ENCODE data around the gene DGAT2L6.
"Not testable (repeated sequence)": the region's sequence is repeated elsewhere in the genome, so short reads cannot be mapped to it uniquely, and the experiment has no call there.

Gene DGAT2L6

DNA sequence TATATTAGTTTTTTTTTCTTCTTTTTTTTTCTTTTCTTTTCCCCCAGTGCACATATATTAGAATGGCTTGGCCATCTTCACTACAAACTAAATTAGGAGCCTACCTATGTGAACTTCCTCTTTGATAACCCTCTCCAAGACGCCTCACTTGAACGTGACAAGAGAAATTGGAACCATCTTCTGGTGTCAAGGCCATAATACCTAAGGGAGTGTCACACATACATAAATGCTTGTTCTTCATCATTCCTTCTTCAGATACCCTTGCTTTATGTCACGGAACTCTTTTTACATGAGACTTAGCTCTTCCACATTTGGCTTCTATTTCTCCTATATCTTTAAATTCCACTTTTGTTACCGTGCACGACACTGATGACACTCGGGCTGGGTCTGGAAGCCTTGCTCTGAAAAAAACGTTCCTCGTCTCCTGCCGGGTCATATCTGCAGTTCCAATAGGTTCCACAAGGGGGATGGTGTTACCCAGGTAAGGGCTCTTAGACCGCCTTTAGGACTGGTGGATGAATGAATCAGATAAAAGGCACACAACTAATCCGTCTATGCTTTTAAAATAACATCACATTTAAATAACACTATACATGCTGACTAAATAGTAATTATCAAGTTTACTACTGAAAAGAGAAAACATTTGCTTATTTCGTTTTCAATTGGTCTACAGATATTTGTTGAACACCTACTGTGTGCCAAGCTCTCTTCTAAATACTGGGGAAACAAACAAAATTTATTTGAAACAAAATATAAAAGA lies 19.9 kb downstream of the DGAT2L6 start:
- Histone ChIP-seq H2AFZ (ENCODE audit: low read length) (peak overlapping the region; percentile 92), H3K4me3 (ENCODE audit: low read length, poor library complexity, severe bottlenecking) (peak overlapping the region; percentile 58), H4K20me1 (ENCODE audit: insufficient read depth, low read length, poor library complexity, severe bottlenecking) (no peaks in the 10 kb centered on the region), H3K9ac (ENCODE audit: low read depth, low read length, poor library complexity, severe bottlenecking) (no peak overlapping the region), H3K36me3 (ENCODE audit: insufficient read depth, low read length) (no peaks in the 10 kb centered on the region), H3K4me1 (ENCODE audit: insufficient read depth, low read length, poor library complexity, severe bottlenecking) (no peaks in the 10 kb centered on the region), H3K79me2 (ENCODE audit: insufficient read depth, low read length) (no peaks in the 10 kb centered on the region), H3K9me2 (replicated peaks; ENCODE audit: low read depth, low read length) (no peaks in the 10 kb centered on the region), H3K27me3 (ENCODE audit: insufficient read depth, low read length, poor library complexity, severe bottlenecking) (no peaks in the 10 kb centered on the region), H3K4me2 (ENCODE audit: low read depth, low read length, poor library complexity, severe bottlenecking) (peak overlapping the region; percentile 62), H3K9me3 (ENCODE audit: insufficient read depth, low read depth, low read length) (no peaks in the 10 kb centered on the region), H3F3A (ENCODE audit: low read depth) (no peaks in the 10 kb centered on the region)
- no peak for TF ChIP-seq EZH2phosphoT487 (IDR thresholded peaks at IDR 0.05; ENCODE audit: borderline replicate concordance)
- TF ChIP-seq CTCF (conservative IDR thresholded peaks at IDR 0.05; ENCODE audit: low read length), result peak; percentile 64

DNA sequence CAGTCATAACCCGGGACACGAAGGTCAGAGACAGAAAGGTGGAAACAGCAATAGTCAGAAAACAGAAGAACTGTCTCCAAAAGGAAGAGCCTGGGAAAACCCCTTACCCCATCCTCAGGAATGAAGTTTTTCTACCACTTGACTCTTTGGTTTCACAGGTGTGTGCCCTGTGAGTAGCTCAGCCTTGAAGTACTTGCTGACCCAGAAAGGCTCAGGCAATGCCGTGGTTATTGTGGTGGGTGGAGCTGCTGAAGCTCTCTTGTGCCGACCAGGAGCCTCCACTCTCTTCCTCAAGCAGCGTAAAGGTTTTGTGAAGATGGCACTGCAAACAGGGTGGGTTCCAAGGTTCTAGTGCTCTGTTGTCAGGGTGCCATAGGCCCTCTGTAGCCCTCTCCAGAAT lies 24.4 kb downstream of the DGAT2L6 start:
- Histone ChIP-seq H3K9me2 (replicated peaks; ENCODE audit: low read depth, low read length) (no peaks in the 10 kb centered on the region), H3K4me1 (ENCODE audit: insufficient read depth, low read length, poor library complexity, severe bottlenecking) (no peaks in the 10 kb centered on the region), H3K36me3 (ENCODE audit: insufficient read depth, low read length) (no peaks in the 10 kb centered on the region), H3K27me3 (ENCODE audit: insufficient read depth, low read length, poor library complexity, severe bottlenecking) (no peaks in the 10 kb centered on the region), H3K4me3 (ENCODE audit: low read length, poor library complexity, severe bottlenecking) (no peak overlapping the region), H3K9ac (ENCODE audit: low read depth, low read length, poor library complexity, severe bottlenecking) (no peak overlapping the region), H4K20me1 (ENCODE audit: insufficient read depth, low read length, poor library complexity, severe bottlenecking) (no peaks in the 10 kb centered on the region), H3K79me2 (ENCODE audit: insufficient read depth, low read length) (no peaks in the 10 kb centered on the region), H3F3A (ENCODE audit: low read depth) (no peaks in the 10 kb centered on the region), H3K4me2 (ENCODE audit: low read depth, low read length, poor library complexity, severe bottlenecking) (no peak overlapping the region), H2AFZ (ENCODE audit: low read length) (no peak overlapping the region), H3K9me3 (ENCODE audit: insufficient read depth, low read depth, low read length) (no peaks in the 10 kb centered on the region)
- TF ChIP-seq EZH2phosphoT487 (IDR thresholded peaks at IDR 0.05; ENCODE audit: borderline replicate concordance), result no peak
- no peak for TF ChIP-seq CTCF (conservative IDR thresholded peaks at IDR 0.05; ENCODE audit: low read length)

- no peak overlapping the region for H2AFZ ChIP-seq (ENCODE audit: low read length)
- no peak overlapping the region for H3K9ac ChIP-seq (ENCODE audit: low read depth, low read length, poor library complexity, severe bottlenecking)
- H3K4me2 ChIP-seq (ENCODE audit: low read depth, low read length, poor library complexity, severe bottlenecking), result no peak overlapping the region
- TF ChIP-seq EZH2phosphoT487 (IDR thresholded peaks at IDR 0.05; ENCODE audit: borderline replicate concordance) (no peak), CTCF (conservative IDR thresholded peaks at IDR 0.05; ENCODE audit: low read length) (no peak)
- H4K20me1 ChIP-seq (ENCODE audit: insufficient read depth, low read length, poor library complexity, severe bottlenecking), result no peaks in the 10 kb centered on the region
- H3K27me3 ChIP-seq (ENCODE audit: insufficient read depth, low read length, poor library complexity, severe bottlenecking), result no peaks in the 10 kb centered on the region
- no peaks in the 10 kb centered on the region for H3F3A ChIP-seq (ENCODE audit: low read depth)
- no peaks in the 10 kb centered on the region for H3K9me3 ChIP-seq (ENCODE audit: insufficient read depth, low read depth, low read length)
- H3K4me3 ChIP-seq (ENCODE audit: low read length, poor library complexity, severe bottlenecking), result no peak overlapping the region
- H3K79me2 ChIP-seq (ENCODE audit: insufficient read depth, low read length), result no peaks in the 10 kb centered on the region
- no peaks in the 10 kb centered on the region for H3K4me1 ChIP-seq (ENCODE audit: insufficient read depth, low read length, poor library complexity, severe bottlenecking)
- H3K9me2 ChIP-seq (replicated peaks; ENCODE audit: low read depth, low read length), result no peaks in the 10 kb centered on the region
- H3K36me3 ChIP-seq (ENCODE audit: insufficient read depth, low read length), result no peaks in the 10 kb centered on the region
Measured at GRCh38 chrX:70208479-70208878, 31.2 kb downstream of the DGAT2L6 start.

- H3K27me3 ChIP-seq (ENCODE audit: insufficient read depth, low read length, poor library complexity, severe bottlenecking); H3K36me3 ChIP-seq (ENCODE audit: insufficient read depth, low read length); H3F3A ChIP-seq (ENCODE audit: low read depth); H2AFZ ChIP-seq (ENCODE audit: low read length); H3K79me2 ChIP-seq (ENCODE audit: insufficient read depth, low read length); H3K9ac ChIP-seq (ENCODE audit: low read depth, low read length, poor library complexity, severe bottlenecking); H3K9me3 ChIP-seq (ENCODE audit: insufficient read depth, low read depth, low read length); H4K20me1 ChIP-seq (ENCODE audit: insufficient read depth, low read length, poor library complexity, severe bottlenecking); H3K9me2 ChIP-seq (replicated peaks; ENCODE audit: low read depth, low read length); H3K4me2 ChIP-seq (ENCODE audit: low read depth, low read length, poor library complexity, severe bottlenecking); H3K4me1 ChIP-seq (ENCODE audit: insufficient read depth, low read length, poor library complexity, severe bottlenecking); H3K4me3 ChIP-seq (ENCODE audit: low read length, poor library complexity, severe bottlenecking): not testable (repeated sequence)
Measured at GRCh38 chrX:70209570-70209969, 32.3 kb downstream of the DGAT2L6 start.
